ENCODE measurements around the gene USP47. TPM values are rescaled to one million over a fixed set of nuclear protein-coding genes. Genes with fewer than 3 reads are reported as not detected.

The USP47 gene
- total and polyA plus RNA-seq, 2 of the 13 experiments (the other 11 are each of a cell fraction or from before 2014, with no cell fraction given) = 12.2 to 52.7 TPM

GRCh38 chr11:11931461-11932055 is 89.8 kb downstream of the USP47 start:
- FAIRE-seq (peak; percentile 62), DNase-seq (ENCODE audit: low spot score) (peak; percentile 62), ATAC-seq (peak; percentile 88)
- Histone ChIP-seq H3K9ac (ENCODE audit: insufficient read depth, low read depth, low read length) (no peak overlapping the region), H3K36me3 (replicated peaks in 1 of 2; ENCODE audit: control insufficient read depth in 1 of 2, insufficient read depth in 2 of 2, low read length in 2 of 2) (peaks cover 3 to 29% of the 10 kb centered on the region in 2 experiments; a peak in 4 of 5 replicates), H3K4me1 (ENCODE audit: insufficient read depth, low read length) (no peaks in the 10 kb centered on the region), H3K9me3 (ENCODE audit: low read length) (no peaks in the 10 kb centered on the region), H2AFZ (ENCODE audit: low read length) (no peak overlapping the region), H3K27ac (ENCODE audit: extremely low read length, insufficient read depth, low read length) (no peak overlapping the region), H3K27me3 (ENCODE audit: control insufficient read depth in 1 of 2, insufficient read depth in 2 of 2, low read length in 2 of 2) (no peaks in the 10 kb centered on the region), H3K4me3 (replicated peaks in 1 of 3; ENCODE audit: insufficient read depth in 1 of 3, low read depth in 2 of 3, low read length in 3 of 3) (no peak overlapping the region), H3K79me2 (ENCODE audit: insufficient read depth, low read length) (no peaks in the 10 kb centered on the region), H4K20me1 (ENCODE audit: insufficient read depth, low read length) (no peaks in the 10 kb centered on the region), H3K4me2 (ENCODE audit: low read depth, low read length) (no peak overlapping the region)
- intact Hi-C loops (cut with micrococcal nuclease; ENCODE audit: unreplicated experiment) (loop anchor here (1.0 to 10.0 kb wide), 2 partner anchors 113 to 303 kb away; no protein-coding TSS in a partner anchor), in situ Hi-C loops (cut with HindIII; ENCODE audit: extremely low pct_ligation_motif_present, low pct_unique_long_range_greater_than_20kb) (loop anchor here (5.0 to 10.0 kb wide), 2 partner anchors 116 to 353 kb away; no protein-coding TSS in a partner anchor)
- CTCF ChIA-PET (ENCODE audit: low intra/inter-chr PET ratio, low total read pairs) = interaction anchor here (0.6 to 1.8 kb wide), 4 partner anchors 112 to 350 kb away, joined by 3 to 23 read pairs (median 6); no protein-coding TSS in a partner anchor
- no peak for TF ChIP-seq ZNF883 (CRISPR knock-in tag; IDR thresholded peaks at IDR 0.05; ENCODE audit: not compliant biosample characterization)
- TF ChIP-seq JUNB (CRISPR knock-in tag; IDR thresholded peaks at IDR 0.05; ENCODE audit: borderline replicate concordance) = no peak
- peak; percentile 33; the same call in 1 of the 2 replicates for TF ChIP-seq SMC3 (IDR thresholded peaks at IDR 0.05; ENCODE audit: low read length)
- peak; percentile 62 for TF ChIP-seq CTCF (CRISPR knock-in tag; IDR thresholded peaks at IDR 0.05)
- peak; percentile 65 for TF ChIP-seq STAG1 (CRISPR knock-in tag; IDR thresholded peaks at IDR 0.05)
- TF ChIP-seq KLF16 (CRISPR knock-in tag; IDR thresholded peaks at IDR 0.05) = no peak
- 0 out of 2 replicates have a peak, but pooled peaks have one; percentile 20 for TF ChIP-seq RAD21 (CRISPR knock-in tag; IDR thresholded peaks at IDR 0.05)
- no peak for TF ChIP-seq IKZF5 (CRISPR knock-in tag; IDR thresholded peaks at IDR 0.05)
- TF ChIP-seq MIER2 (CRISPR knock-in tag; IDR thresholded peaks at IDR 0.05) = no peak
- TF ChIP-seq ZNF782 (CRISPR knock-in tag; IDR thresholded peaks at IDR 0.05; ENCODE audit: borderline replicate concordance) = no peak
- no peak for TF ChIP-seq SIN3B (IDR thresholded peaks at IDR 0.05; ENCODE audit: low read length)
- TF ChIP-seq ZNF670 (CRISPR knock-in tag; IDR thresholded peaks at IDR 0.05; ENCODE audit: borderline replicate concordance) = no peak
- no TSS peak for BruUV-seq (replicated peaks)
- POLR2A ChIA-PET = no interaction called here
- 70% methylated on average over 5 of the region's 5 CpGs for WGBS (ENCODE audit: low lambda C conversion rate)
